HG03460 (cell line): Measurements from ENCODE around the gene SOX13.
"Not testable (repeated sequence)": the region's sequence is repeated elsewhere in the genome, so short reads cannot be mapped to it uniquely, and the experiment has no call there.

Experiments used
- ATAC-seq: cut with Tn5 transposase; IDR thresholded peaks from one replicate; pipeline ENCODE4 v1.9.1; 2021; ENCODE audit not compliant: unreplicated experiment

SOX13 gene

DNA sequence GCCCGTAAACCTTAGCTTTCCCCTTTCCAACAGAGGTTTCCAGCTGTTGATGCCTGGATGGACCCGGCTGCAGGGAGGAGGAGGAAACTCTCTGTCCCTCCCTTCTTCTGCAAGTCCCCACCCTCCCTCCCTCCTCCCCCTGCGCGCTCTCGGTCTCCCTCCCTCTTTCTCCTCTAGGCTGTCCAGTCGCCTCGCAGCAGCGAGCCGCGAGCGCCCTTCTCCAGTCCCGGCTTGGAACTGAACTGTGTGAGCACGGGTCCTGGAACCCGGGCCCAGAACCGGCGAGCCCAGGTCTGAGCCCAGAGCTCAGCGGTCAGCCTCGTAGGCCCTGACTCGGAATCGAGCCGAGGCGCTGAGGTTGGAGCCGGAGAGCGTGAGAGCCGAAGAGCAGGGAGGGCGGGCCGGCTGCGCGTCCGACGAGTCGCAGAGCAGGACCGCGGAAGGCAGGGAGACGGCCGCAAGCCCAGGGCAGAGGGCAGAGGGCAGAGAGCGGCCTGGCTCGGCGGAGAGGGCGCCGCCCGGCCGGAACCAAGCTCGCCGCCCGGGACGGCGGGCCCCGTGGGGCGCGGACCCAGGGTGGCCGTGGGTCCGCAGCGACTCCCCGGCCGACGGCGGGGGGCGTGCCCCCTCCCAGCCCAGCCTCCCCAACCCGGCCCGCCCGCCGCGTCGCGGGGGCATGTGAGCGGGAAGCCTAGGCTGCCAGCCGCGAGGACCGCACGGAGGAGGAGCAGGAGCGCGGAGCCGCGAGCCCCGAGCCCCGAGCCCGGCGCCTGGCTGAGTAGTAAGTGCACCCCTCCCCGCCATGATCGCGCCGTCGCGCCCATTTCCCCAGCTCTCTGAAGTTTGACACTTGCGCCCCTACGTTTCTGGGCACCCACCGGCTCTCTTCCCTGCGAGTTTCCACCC is at the start of gene SOX13:
SOX13 (plus strand) TSS at position 185 of the 906 bp plus-strand sequence. CDS start 39,801 bp downstream, outside the sequence.
- ATAC-seq = no peak

DNA sequence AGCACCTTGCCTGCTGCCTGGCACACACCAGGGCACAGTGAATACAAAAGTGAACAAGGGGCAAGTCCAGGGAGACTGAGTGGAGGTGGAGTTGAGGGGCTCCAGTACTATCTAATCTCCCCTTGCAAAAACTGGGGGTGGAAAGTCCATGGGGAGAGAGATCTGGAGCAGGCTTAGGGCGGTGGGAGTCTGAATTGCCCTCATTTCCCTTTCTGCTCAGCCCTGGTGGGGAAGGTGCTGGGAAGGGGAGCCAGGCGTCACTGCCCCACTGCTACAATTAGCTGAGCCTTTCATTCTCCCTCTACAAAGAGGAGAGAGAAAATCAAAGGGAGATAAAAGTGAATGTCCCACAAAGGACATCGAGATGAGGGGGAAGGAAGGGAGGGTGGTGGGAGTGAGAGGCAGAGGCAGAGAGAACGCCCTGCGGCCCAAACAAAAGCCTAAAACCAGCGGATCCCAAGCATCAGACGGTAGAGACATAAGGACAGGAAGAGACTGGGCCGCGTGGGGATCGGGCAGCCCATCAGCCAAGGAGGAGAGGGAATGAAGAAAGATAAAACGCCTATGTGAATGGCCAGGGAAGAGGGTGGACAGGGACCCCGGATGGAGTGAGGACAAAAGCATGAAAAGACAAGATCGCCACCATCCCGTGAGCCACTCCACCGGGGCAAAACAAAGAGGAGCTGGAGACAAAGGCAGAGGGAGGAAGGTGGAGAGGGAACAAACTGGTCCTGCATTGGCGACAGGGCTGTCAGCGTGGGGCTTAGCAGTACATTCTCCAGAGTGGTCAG is 46.8 kb upstream of the SOX13 start:
- ATAC-seq = no peak

DNA sequence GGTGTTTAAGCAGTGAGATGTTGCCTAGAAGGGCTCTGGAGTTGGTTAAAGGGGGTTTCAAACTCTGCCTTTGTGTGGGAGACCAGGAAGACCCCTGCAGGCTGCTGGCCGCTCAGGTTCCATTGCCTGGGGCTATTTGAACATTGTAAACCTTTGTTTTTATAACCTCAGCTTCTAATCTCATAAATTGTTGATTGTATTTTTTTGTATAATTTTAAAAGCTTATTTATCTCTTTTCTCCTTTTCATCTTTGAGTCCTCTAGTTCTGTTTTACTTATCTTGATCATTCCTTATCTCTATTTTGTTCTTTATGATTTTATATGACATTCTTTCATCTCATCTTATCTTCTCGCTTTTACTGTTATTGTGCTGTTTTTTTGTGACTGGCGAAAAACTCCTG is 45.5 kb upstream of the SOX13 start:
- no peak for ATAC-seq

DNA sequence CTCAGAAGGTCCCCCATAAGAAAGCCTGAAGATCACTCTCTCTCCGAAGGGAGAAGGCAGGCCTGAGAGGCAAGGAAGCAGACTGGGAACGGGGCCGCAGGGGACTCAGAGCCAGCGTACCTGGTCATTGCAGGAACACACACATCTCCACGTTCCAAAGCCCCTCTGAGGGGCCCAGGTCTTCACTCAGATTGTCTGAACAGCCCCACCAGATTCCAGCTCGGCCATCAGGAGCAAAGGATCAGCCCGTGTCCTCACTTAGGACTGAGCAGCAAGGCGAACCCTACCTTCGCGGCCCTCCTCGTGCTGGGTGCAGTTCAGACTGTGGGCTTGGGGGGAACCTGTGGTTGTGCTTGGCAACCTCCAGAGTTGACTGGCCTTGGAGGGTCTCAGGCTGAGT is 43.9 kb upstream of the SOX13 start:
- no peak for ATAC-seq

DNA sequence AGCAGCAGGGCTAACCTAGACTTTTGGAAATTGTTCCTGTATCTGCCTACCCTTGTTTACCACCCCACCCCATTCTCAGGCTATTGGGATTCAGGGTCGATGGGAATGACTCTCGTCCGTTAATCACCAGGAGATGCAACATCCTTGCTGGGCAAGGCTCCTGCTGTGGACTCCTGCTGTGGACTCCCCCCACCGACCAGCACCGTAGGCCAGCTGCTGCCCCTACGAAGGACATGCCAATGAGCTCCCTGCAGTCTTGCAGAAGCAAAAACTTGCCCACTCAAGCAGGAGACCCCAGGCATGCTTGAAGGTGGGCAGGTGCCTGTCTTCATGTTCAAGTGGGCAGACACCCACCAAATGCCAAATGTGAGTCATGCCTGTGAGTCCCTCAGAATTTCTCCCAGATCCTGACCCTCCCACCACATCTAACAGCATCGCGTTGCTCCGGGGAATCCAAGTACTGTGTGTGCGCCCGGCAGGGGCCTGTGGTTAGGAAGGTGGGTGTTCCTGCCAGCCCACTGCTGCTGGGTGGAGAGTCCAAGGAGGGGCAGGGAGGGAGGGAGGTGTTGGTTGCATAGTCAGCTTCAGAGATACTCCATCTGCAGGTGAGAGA is 41.7 kb upstream of the SOX13 start:
- ATAC-seq = no peak

DNA sequence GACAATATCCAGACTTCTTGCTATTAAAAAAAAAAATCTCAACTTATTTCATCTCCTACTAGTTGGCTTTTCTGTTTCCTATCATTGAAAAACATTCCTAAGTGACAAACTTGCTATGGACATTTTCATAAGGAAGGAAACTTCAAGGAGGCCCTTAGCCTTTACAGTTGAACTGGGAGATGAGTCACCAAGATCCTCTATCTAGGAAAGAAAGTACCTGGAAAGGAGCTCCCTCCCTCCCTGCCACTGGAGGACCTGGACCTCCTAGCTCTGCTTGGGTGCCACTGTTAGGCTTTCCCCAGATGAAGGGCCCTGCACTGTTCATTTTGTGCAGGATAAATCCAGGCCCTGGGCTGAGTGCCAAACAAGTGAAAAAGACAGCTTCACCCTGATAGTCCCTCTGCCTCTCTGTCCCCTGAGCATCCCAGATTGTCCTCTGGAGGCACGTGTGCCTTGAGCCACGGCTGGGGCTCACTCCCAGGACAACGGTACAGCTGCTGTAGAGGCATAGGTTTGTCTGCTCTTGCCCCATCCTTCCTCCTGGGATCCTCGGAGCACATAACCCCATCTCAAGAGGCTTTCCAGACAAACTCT is 40.2 kb upstream of the SOX13 start:
- ATAC-seq = no peak

DNA sequence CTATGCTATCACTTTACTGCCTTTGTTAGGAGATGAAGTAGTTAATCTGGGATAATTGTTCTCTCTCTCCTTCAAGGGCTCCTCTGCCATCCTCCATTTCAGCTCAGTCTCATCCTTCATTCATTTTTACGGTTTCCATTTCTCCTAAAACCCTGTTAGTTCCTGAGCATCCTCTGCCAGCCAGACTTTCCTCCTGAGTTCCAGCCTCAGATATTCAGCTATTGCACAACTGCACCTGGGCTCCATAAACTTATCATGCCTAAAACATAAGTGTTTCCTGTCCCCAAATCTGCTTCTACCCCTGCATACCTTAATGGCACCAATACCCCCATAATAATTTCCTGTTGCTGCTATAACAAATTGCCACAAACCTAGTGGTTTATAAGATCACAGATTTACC is 39.6 kb upstream of the SOX13 start:
- ATAC-seq = no peak

DNA sequence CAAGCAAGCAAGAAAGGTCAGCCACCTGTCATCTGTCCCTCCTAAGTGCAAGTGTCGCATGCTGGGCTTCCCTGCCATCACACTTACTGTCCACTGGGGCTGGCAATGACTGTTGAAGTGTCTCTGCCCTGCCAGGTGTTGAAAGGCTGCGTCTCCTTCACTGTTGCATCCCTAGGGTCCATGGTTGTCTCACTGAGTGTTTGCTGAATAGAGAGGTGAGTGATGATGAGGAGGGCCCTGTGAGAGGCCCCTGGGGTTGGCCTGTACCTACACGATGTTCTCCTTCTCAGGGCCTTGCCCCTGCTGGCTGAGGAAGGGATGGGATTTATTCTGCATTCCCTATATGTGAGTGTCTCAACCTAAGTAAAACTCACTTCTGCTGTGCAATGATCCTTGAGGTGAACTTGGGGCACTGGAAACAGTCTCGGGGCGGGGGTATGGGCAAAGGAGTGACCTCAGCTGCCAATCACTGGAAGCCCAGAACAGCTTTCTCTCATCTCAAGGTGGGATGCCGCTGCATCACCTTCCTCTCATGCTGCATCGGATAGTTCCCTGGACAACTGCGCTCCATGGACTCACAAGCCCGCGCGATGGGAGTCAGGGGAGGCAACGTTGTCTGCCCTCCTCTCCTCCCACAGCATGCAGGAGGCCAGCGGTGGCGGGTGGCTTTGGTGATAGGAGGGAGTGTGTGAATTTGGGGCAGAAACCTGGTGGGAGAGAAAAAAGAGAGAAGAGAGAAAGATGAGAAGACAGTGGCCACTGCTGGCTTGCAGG is 35.8 kb upstream of the SOX13 start:
- no peak for ATAC-seq

DNA sequence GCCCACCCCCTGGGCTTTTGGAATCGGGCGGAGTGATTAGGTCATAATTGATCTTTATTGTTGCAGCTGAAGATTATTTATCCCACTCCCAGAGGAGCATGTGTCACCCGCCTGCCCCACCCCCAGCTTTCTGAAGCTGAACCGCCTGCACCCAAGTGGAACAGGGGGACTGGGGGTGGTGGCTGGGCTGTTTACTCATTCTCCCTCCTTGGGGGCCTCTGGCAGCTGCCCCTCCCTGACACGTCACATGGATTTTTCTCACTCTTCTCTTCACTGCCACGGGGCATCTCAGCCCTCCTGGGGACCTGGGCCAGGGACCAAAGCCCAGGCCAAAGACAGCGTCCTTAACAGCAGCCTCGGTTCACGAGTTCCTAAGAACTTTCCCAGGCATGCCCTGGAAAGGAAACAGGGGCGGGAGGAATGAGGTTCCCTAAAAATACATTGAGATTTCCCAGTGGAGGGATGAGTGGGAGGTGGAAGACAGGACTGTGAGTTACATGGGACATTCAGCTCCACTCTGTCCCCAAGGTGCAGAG is 31.6 kb upstream of the SOX13 start:
- ATAC-seq = no peak

DNA sequence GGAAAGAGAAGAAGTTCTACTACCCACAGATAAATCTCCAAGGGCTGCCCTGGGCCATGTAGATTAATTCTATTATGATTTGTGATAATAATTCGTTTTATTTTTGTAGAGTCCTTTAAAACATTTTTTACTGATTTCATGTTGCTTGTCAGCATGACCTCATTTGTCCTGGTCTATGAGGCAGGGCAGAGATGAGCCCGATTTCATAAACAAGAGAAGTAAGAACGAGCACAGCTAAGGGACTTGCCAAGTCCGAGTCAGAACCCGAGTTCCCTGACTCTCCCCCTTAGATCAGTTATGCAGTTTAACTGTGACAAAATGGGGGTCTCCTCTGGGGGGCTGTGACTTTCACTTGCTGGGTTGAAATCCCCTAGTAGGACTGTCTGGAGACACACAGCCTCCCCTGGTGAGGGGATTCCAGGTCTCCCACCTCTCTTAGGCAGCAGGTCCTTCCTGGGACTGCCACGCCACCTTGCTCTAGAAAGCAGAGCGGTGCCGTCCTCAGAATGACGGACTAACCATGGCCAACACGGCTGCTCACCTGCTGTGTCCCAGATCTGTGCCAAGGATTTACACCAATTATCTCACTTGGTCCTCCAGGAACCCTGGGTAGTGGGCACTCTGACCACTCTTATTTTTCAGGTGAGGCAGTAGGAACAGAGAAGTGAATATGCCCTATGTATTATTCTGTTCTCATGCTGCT is 31.0 kb upstream of the SOX13 start:
- ATAC-seq = no peak

DNA sequence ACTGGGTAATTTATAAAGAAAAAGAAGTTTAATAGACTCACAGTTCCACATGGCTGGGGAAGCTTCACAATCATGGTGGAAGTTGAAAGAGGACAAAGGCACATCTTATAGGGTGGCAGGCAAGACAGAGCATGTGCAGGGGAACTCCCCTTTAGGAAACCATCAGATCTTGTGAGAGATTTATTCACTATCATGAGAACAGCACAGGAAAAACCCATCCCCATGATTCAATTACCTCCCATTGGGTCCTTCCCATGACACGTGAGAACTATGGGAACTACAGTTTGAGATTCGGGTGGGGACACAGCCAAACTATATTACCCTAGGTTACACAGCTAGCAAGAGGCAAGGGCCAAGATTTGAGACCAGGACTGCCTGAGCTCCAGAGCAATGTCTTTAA is 30.4 kb upstream of the SOX13 start:
- no peak for ATAC-seq

DNA sequence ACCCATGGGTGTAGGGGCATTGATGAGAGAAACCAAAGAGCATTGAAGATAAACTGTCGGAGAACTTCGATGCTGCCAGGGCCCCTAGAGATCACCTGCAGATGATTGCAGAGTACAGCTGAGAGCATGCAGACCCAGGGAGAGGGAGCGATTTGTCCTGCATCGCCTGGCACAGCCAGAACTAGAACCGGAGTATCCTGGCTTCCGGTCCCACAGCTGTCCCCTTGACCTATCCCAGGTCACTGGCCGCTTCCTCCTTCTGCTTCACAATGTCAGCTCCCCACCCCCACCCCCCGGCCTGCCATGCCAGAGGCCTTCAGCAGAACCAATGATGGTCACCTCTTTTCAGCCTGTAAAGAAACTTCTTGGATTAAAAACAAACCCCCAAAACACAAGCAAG is 29.2 kb upstream of the SOX13 start:
- ATAC-seq = no peak

DNA sequence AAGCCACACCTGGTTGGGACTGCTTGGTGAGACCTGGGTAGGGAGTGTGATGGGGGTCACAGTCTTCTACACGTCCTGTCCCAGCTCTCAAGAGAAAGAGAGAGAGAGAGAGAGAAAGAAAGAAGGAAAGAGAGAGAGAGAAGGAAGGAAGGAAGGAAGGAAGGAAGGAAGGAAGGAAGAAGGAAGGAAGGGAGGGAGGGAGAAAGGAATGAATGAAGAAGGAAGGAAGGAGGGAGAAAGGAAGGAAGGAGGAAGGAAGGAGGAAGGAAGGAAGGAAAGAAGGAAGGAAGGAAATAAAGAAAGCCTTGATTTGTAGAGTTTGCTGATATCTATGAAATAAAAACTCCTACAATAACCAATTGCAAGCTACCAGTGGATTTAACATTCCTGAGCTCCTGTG is 28.5 kb upstream of the SOX13 start:
- no peak for ATAC-seq

DNA sequence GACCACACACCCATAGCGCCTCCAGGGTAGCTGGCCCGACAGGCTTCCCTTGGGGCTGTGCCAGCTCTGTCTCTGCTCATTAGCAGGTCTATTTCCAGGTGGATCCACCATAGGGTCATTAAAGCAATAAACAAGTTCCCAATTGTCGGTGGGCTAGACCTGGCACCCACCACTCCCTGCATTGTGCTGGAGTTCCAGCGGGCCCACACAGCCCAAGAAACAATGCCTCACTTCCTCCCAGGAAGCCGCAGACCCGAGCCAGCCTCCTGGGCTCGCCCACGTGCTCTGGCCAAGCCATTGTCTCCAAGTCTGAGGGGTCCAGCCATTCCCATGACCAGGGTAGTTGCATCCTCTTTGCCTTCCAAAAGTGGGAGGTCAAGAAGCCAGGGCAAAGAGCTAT is 27.5 kb upstream of the SOX13 start:
- no peak for ATAC-seq

DNA sequence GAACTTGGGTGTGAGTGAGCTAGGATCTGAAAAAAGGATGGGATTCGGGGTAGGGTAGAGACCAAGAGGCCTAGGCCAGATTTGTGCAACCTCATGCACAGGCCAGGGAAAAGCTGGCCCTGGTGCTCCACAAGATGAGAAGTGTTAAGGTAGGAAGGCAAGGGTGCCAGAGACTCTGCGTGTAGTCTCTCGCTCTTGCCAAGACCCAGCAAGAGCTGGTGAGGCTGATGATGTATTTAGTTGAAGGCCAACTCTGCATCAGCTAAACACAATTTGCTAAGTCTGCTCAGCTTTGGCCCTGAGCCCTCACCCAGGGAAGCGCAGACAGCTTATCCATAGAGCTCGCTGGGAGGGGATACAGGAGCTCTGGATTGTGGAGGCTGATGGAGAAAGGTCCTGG is 26.6 kb upstream of the SOX13 start:
- ATAC-seq = no peak

DNA sequence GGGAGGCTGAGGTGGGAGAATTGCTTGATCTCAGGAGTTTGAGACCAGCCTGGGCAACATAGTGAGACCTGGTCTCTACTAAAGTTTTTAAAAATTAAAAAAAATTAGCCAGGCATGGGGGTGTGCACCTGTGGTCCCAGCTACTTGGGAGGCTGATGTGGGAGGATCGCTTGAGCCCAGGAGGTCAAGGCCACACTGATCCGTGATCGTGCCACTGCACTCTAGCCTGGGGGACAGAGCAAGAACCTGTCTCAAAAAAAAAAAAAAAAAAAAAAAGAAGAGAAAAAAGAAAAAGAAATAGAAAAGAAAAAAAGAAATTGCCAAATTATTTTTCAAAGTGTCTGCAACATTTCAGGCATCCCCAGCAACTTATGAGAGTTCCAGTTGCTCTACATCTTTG is 24.1 kb upstream of the SOX13 start:
- ATAC-seq = not testable (repeated sequence)

DNA sequence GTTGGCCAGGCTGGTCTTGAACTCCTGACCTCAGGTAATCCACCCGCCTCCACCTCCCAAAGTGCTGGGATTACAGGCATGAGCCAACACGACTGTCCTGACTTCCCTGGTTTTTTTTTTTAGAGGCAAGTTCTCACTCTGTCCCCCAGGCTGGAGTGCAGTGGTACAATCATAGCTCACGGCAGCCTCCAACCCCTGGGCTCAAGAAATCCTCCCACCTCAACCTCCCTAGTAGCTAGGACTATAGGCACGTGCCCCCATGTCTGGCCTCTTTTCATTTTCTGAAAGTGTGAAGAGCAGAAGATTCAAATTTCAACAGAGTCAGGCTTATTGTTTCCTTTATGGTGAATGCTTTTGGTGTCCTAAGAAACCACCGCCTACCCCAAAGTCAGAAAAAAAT is 21.7 kb upstream of the SOX13 start:
- ATAC-seq = no peak

DNA sequence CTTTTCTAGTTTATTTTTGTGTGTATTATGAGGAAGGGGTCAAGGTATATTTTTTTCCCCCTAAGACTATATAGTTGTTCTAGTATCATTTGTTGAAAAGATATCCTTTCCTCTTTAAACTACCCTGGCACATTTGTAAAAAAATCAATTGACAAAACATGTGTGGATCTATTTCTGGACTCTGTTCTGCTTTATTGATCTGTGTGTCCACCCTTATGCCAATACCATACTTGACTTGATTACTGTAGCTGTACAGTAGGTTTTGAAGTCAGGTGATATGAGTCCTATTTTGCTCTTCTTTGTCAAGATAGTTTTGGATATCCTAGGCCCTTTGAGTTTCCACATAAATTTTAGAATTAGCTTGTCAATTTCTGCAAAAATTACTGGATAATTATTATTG is 21.2 kb upstream of the SOX13 start:
- ATAC-seq = no peak

DNA sequence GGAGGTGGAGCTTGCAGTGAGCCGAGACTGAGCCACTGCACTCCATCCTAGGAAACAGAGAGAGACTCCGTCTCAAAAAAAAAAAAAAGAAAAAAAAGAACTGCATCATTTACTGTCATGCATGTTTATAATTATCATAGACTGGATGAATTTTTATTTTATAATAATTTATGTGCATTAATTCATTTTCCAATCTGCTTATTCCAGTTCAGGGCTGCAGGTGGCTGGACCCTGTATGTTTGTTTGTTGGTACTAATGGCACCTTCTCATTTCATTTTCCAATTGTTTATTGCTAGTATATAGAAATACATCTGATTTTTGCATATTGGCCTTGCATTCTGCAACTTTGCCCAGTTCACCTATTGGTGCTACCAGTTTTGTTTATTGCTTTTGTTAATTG is 19.0 kb upstream of the SOX13 start:
- ATAC-seq = no peak

DNA sequence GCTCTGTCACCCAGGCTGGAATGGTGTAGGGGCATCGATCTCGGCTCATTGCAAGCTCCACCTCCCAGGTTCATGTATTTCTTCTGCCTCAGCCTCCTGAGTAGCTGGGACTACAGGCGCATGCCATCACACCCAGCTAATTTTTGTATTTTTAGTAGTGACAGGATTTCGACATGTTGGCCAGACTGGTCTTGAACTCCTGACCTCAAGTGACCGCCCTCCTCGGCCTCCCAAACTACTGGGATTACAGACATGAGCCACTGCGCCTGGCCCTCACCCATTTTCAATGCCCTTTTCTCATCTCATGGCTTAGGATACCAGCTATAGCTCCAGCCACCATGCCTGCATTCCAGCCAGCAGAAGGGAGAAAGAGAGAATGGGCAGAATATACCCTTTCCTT is 12.9 kb upstream of the SOX13 start:
- ATAC-seq = no peak
